ENCODE data around the gene SOX21.

SOX21 gene

GRCh38 chr13:94717916-94718315 is 5.6 kb upstream of the SOX21 start:
- Histone ChIP-seq H3K27me3 (ENCODE audit: control insufficient read depth, insufficient read depth, low read length) (no peaks in the 10 kb centered on the region), H3K4me1 (ENCODE audit: control insufficient read depth, insufficient read depth, low read length) (peaks cover 32% of the 10 kb centered on the region), H3K36me3 (ENCODE audit: control insufficient read depth, insufficient read depth, low read length) (no peaks in the 10 kb centered on the region), H3K9me3 (ENCODE audit: control insufficient read depth, low read length) (no peaks in the 10 kb centered on the region), H3K4me3 (ENCODE audit: low read length) (no peak overlapping the region), H3K9ac (ENCODE audit: low read length) (no peak overlapping the region)

- H3K9me3 ChIP-seq (ENCODE audit: control insufficient read depth, low read length): no peaks in the 10 kb centered on the region
- H3K4me3 ChIP-seq (ENCODE audit: low read length): no peak overlapping the region
- no peaks in the 10 kb centered on the region for H3K36me3 ChIP-seq (ENCODE audit: control insufficient read depth, insufficient read depth, low read length)
- H3K9ac ChIP-seq (ENCODE audit: low read length): peak overlapping the region; percentile 31
- H3K4me1 ChIP-seq (ENCODE audit: control insufficient read depth, insufficient read depth, low read length): peaks cover 20% of the 10 kb centered on the region
- peaks cover 10% of the 10 kb centered on the region for H3K27me3 ChIP-seq (ENCODE audit: control insufficient read depth, insufficient read depth, low read length)
These were observed 3.7 kb upstream of the SOX21 start for GRCh38 chr13:94716016-94716415.

- Histone ChIP-seq H3K36me3 (ENCODE audit: control insufficient read depth, insufficient read depth, low read length) (no peaks in the 10 kb centered on the region), H3K27me3 (ENCODE audit: control insufficient read depth, insufficient read depth, low read length) (peaks cover 20% of the 10 kb centered on the region), H3K4me1 (ENCODE audit: control insufficient read depth, insufficient read depth, low read length) (peaks cover 20% of the 10 kb centered on the region), H3K9ac (ENCODE audit: low read length) (peak overlapping the region; percentile 78), H3K4me3 (ENCODE audit: low read length) (peak overlapping the region; percentile 32), H3K9me3 (ENCODE audit: control insufficient read depth, low read length) (no peaks in the 10 kb centered on the region)
These were observed 1.3 kb upstream of the SOX21 start for GRCh38 chr13:94713561-94714182.

GRCh38 chr13:94712812-94713560 is 641 bp upstream of the SOX21 start:
- H3K9ac ChIP-seq (ENCODE audit: low read length): peak overlapping the region; percentile 78
- H3K9me3 ChIP-seq (ENCODE audit: control insufficient read depth, low read length): no peaks in the 10 kb centered on the region
- H3K36me3 ChIP-seq (ENCODE audit: control insufficient read depth, insufficient read depth, low read length): no peaks in the 10 kb centered on the region
- peaks cover 26% of the 10 kb centered on the region for H3K27me3 ChIP-seq (ENCODE audit: control insufficient read depth, insufficient read depth, low read length)
- peak overlapping the region; percentile 61 for H3K4me3 ChIP-seq (ENCODE audit: low read length)
- peaks cover 19% of the 10 kb centered on the region for H3K4me1 ChIP-seq (ENCODE audit: control insufficient read depth, insufficient read depth, low read length)

- peaks cover 34% of the 10 kb centered on the region for H3K27me3 ChIP-seq (ENCODE audit: control insufficient read depth, insufficient read depth, low read length)
- peak overlapping the region; percentile 61 for H3K4me3 ChIP-seq (ENCODE audit: low read length)
- H3K9ac ChIP-seq (ENCODE audit: low read length): peak overlapping the region; percentile 78
- no peaks in the 10 kb centered on the region for H3K9me3 ChIP-seq (ENCODE audit: control insufficient read depth, low read length)
- H3K36me3 ChIP-seq (ENCODE audit: control insufficient read depth, insufficient read depth, low read length): no peaks in the 10 kb centered on the region
- H3K4me1 ChIP-seq (ENCODE audit: control insufficient read depth, insufficient read depth, low read length): peaks cover 6% of the 10 kb centered on the region
These were observed 621 bp downstream of the SOX21 start for GRCh38 chr13:94711561-94712286.

GRCh38 chr13:94710881-94711560 is 1.3 kb downstream of the SOX21 start:
- H3K36me3 ChIP-seq (ENCODE audit: control insufficient read depth, insufficient read depth, low read length): no peaks in the 10 kb centered on the region
- peak overlapping the region; percentile 64 for H3K9ac ChIP-seq (ENCODE audit: low read length)
- no peaks in the 10 kb centered on the region for H3K4me1 ChIP-seq (ENCODE audit: control insufficient read depth, insufficient read depth, low read length)
- no peaks in the 10 kb centered on the region for H3K9me3 ChIP-seq (ENCODE audit: control insufficient read depth, low read length)
- H3K4me3 ChIP-seq (ENCODE audit: low read length): peak overlapping the region; percentile 62
- peaks cover 39% of the 10 kb centered on the region for H3K27me3 ChIP-seq (ENCODE audit: control insufficient read depth, insufficient read depth, low read length)

- Histone ChIP-seq H3K9me3 (ENCODE audit: control insufficient read depth, low read length) (no peaks in the 10 kb centered on the region), H3K4me1 (ENCODE audit: control insufficient read depth, insufficient read depth, low read length) (no peaks in the 10 kb centered on the region), H3K27me3 (ENCODE audit: control insufficient read depth, insufficient read depth, low read length) (peaks cover 47% of the 10 kb centered on the region), H3K9ac (ENCODE audit: low read length) (no peak overlapping the region), H3K36me3 (ENCODE audit: control insufficient read depth, insufficient read depth, low read length) (no peaks in the 10 kb centered on the region), H3K4me3 (ENCODE audit: low read length) (no peak overlapping the region)
These were observed 2.1 kb downstream of the SOX21 start for GRCh38 chr13:94710065-94710781.

GRCh38 chr13:94709001-94709834 is 3.1 kb downstream of the SOX21 start:
- no peaks in the 10 kb centered on the region for H3K36me3 ChIP-seq (ENCODE audit: control insufficient read depth, insufficient read depth, low read length)
- H3K4me3 ChIP-seq (ENCODE audit: low read length): no peak overlapping the region
- H3K9ac ChIP-seq (ENCODE audit: low read length): no peak overlapping the region
- H3K4me1 ChIP-seq (ENCODE audit: control insufficient read depth, insufficient read depth, low read length): no peaks in the 10 kb centered on the region
- no peaks in the 10 kb centered on the region for H3K9me3 ChIP-seq (ENCODE audit: control insufficient read depth, low read length)
- peaks cover 50% of the 10 kb centered on the region for H3K27me3 ChIP-seq (ENCODE audit: control insufficient read depth, insufficient read depth, low read length)

GRCh38 chr13:94708031-94708859 is 4.1 kb downstream of the SOX21 start:
- H3K9ac ChIP-seq (ENCODE audit: low read length): no peak overlapping the region
- H3K36me3 ChIP-seq (ENCODE audit: control insufficient read depth, insufficient read depth, low read length): no peaks in the 10 kb centered on the region
- no peaks in the 10 kb centered on the region for H3K9me3 ChIP-seq (ENCODE audit: control insufficient read depth, low read length)
- H3K4me1 ChIP-seq (ENCODE audit: control insufficient read depth, insufficient read depth, low read length): peaks cover 5% of the 10 kb centered on the region
- peaks cover 60% of the 10 kb centered on the region for H3K27me3 ChIP-seq (ENCODE audit: control insufficient read depth, insufficient read depth, low read length)
- H3K4me3 ChIP-seq (ENCODE audit: low read length): no peak overlapping the region

GRCh38 chr13:94707400-94708021 is 4.8 kb downstream of the SOX21 start:
- no peaks in the 10 kb centered on the region for H3K36me3 ChIP-seq (ENCODE audit: control insufficient read depth, insufficient read depth, low read length)
- no peak overlapping the region for H3K4me3 ChIP-seq (ENCODE audit: low read length)
- H3K9me3 ChIP-seq (ENCODE audit: control insufficient read depth, low read length): no peaks in the 10 kb centered on the region
- no peak overlapping the region for H3K9ac ChIP-seq (ENCODE audit: low read length)
- peaks cover 12% of the 10 kb centered on the region for H3K4me1 ChIP-seq (ENCODE audit: control insufficient read depth, insufficient read depth, low read length)
- H3K27me3 ChIP-seq (ENCODE audit: control insufficient read depth, insufficient read depth, low read length): peaks cover 66% of the 10 kb centered on the region

Measured in mucosa of stomach (tissue), 1 donor.